Esophagus muscularis mucosa (tissue), 4 donors: ENCODE measurements around the gene CNPY3. TPM values are rescaled to one million over a fixed set of nuclear protein-coding genes. Genes with fewer than 3 reads are reported as not detected.

ENCODE experiments used
- DNase-seq: peaks from one replicate; pipeline ENCODE4 v3.0.0-alpha.2; 2017; ENCODE audit errors: extremely low spot score
- H3K27ac ChIP-seq, 4 donors: fragments of 200-600 bp; sonication (generic); replicated peaks in 1 of 4; 1 replicate in 3 of 4; 2 replicates in 1 of 4; pipeline ENCODE4 v1.5.1; 2016 to 2019; ENCODE audit warnings: mild to moderate bottlenecking in 1 of 4
- H3K27me3 ChIP-seq, 4 donors: fragments of 200-600 bp; sonication (generic); one replicate each; pipeline versions ENCODE4 v1.5.1 to v1.6.0; 2016 to 2019
- H3K36me3 ChIP-seq, 4 donors: fragments of 200-600 bp; sonication (generic); one replicate each; pipeline ENCODE4 v1.5.1; 2016 to 2019
- H3K4me1 ChIP-seq, 4 donors: fragments of 200-600 bp; sonication (generic); one replicate each; pipeline ENCODE4 v1.5.1; 2016 to 2019
- H3K4me3 ChIP-seq, 4 donors: fragments of 200-600 bp; sonication (generic); 1 replicate in 2 of 4; 2 replicates in 2 of 4; pipeline ENCODE4 v1.5.1; 2016 to 2019; ENCODE audit warnings: mild to moderate bottlenecking in 4 of 4, moderate library complexity in 1 of 4
- H3K9me3 ChIP-seq, 4 donors: fragments of 200-600 bp; sonication (generic); 1 replicate in 3 of 4; 2 replicates in 1 of 4; pipeline ENCODE4 v1.5.1; 2016 to 2019
- EP300 ChIP-seq: sonication (generic); formaldehyde crosslinking; IDR thresholded peaks from one replicate; pipeline ENCODE4 v1.6.1; 2017; ENCODE audit warnings: antibody characterized with exemption
- POLR2A ChIP-seq: fragments of 450-650 bp; IDR thresholded peaks from one replicate; pipeline ENCODE4 v1.6.1; 2017; ENCODE audit warnings: antibody characterized with exemption, moderate library complexity, mild to moderate bottlenecking, low read depth
- POLR2AphosphoS5 ChIP-seq, 2 donors: sonication (generic); formaldehyde crosslinking; IDR thresholded peaks; one replicate each; pipeline ENCODE4 v1.6.1; 2017; ENCODE audit warnings: antibody characterized with exemption in 2 of 2
- WGBS: methylation state at CpG from one replicate; pipeline ENCODE4 v1.1.5; 2018; 5-methylcytosine and 5-hydroxymethylcytosine counted together
- intact Hi-C: fragments of 100-400 bp; cut with DNase I; formaldehyde crosslinking; loops from one replicate; pipeline ENCODE4 v1.15.1; 2023
- total RNA-seq, 4 donors: library from RNA; depleted of rRNA; stranded (reverse); fragments of >200 nt; gene quantifications; one replicate each; pipeline versions ENCODE4 v1.1.0 to v1.2.1, GENCODE V29; 2016
- TF ChIP-seq, protein P1 (sequence below), 3 experiments: fragments of 200-600 bp in 2 of 3; fragments of 450-650 bp in 1 of 3; sonication (generic) in 2 of 3; IDR thresholded peaks; one replicate each; pipeline ENCODE4 v1.5.1; 2017 to 2019; ENCODE audit warnings: antibody characterized with exemption in 3 of 3, mild to moderate bottlenecking in 2 of 3, moderate library complexity in 1 of 3

CNPY3 gene
- total RNA-seq, 4 donors from 2014 or later: 24.5 to 39.6 (median 34.3) TPM

DNA sequence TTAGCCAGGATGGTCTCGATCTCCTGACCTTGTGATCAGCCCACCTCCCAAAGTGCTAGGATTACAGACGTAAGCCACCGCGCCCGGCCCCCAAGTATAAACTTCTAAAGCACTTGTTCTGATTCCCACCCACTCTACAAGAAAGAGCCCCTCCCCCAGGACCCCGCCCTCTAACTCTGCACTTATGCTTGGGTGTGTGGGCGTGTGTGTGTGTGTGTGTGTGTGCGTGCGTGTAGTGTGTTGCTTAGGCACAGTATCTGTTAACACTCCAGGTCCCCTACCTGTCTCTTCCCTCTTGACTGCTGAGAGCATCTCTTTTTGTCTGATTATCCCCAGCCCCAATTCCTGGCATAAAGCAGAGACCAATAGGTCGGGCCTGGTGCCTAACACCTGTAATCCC lies 19.4 kb upstream of the CNPY3 start:
- H3K27me3 ChIP-seq: peaks cover 0 to 37% (median 2%) of the 10 kb centered on the region in 4 donors
- peaks cover 6 to 11% (median 8%) of the 10 kb centered on the region in 4 donors for H3K4me1 ChIP-seq
- no peaks in the 10 kb centered on the region for H3K36me3 ChIP-seq
- H3K4me3 ChIP-seq: no peak overlapping the region
- TF ChIP-seq POLR2A (no peak), POLR2AphosphoS5 (IDR thresholded peaks at IDR 0.05) (no peak), EP300 (no peak)
- TF ChIP-seq, protein P1, sequence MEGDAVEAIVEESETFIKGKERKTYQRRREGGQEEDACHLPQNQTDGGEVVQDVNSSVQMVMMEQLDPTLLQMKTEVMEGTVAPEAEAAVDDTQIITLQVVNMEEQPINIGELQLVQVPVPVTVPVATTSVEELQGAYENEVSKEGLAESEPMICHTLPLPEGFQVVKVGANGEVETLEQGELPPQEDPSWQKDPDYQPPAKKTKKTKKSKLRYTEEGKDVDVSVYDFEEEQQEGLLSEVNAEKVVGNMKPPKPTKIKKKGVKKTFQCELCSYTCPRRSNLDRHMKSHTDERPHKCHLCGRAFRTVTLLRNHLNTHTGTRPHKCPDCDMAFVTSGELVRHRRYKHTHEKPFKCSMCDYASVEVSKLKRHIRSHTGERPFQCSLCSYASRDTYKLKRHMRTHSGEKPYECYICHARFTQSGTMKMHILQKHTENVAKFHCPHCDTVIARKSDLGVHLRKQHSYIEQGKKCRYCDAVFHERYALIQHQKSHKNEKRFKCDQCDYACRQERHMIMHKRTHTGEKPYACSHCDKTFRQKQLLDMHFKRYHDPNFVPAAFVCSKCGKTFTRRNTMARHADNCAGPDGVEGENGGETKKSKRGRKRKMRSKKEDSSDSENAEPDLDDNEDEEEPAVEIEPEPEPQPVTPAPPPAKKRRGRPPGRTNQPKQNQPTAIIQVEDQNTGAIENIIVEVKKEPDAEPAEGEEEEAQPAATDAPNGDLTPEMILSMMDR (IDR thresholded peaks at IDR 0.05): no peak
- no peak overlapping the region for H3K27ac ChIP-seq
- WGBS: 91% methylated on average over 10 of the region's 10 CpGs
- H3K9me3 ChIP-seq: no peaks in the 10 kb centered on the region
- intact Hi-C loops: loop anchor here (10.0 kb wide), 1 partner anchor 105 kb away; the partner anchor contains the start of genes KLHDC3 and MEA1
- DNase-seq: no peak

DNA sequence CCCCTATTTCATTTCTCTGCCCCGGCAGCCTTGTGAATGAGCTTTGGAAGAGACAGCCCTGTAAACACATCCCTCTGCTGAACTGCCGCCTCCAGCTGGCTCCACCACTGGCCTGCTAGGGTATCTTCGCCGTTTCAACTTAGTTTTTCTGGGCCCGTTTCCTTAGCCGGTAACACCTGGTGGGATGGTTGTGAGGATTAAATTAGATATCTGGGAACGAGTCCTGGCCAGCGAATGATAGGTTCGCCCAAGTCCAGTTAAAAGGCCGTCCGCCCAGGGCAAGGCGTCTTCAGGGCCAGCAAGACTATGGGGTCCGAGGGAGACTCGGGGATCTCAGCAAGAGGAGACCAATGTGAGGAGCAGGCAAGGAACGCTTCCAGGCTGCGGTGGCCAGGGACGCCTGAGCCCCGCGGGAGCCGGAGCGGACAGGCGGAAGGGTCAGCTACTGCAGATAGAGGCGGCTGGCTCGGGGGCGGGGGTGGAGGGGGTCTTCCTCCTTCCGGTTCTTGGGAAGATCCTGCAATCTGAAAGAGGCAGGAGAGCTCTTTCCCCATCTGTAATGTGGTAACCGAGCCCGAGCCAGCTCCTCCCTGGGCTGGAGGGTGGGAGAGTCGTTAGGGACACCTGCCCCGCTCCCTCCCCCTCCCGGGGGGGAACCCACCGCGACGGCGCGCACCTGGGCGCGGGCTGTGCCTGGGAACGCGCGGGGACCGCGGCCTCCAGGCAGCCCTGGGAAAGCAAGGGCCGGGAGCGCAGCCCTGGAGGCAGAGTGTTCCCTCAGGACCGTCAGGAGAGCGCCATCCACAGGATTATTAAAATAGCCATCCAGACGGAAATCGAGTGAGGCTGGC lies 17.9 kb upstream of the CNPY3 start:
- no peak for TF ChIP-seq EP300
- no peak for TF ChIP-seq POLR2AphosphoS5 (IDR thresholded peaks at IDR 0.05)
- TF ChIP-seq POLR2A: no peak
- TF ChIP-seq, protein P1 (IDR thresholded peaks at IDR 0.05): no peak
- intact Hi-C loops: no loop called here
- 16% methylated on average over 30 of the region's 49 CpGs for WGBS

DNA sequence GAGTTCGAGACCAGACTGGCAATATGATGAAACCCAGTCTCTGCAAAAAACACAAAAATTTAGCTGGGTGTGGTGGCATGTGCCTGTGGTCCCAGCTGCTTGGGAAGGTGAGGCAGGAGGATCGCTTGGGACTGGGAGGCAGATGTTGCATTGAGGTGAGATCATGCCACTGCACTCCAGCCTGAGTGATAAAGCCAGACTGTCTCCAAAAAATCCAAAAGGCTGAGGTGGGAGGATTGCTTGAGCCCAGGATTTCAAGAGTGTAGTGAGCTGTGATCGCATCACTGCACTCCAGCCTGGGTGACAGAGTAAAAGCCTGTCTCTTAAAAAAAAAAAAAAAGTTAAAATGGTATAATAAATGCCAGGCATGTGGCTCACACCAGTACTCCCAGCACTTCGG lies 14.7 kb upstream of the CNPY3 start:
- Histone ChIP-seq H3K4me1 (peaks cover 6 to 11% (median 8%) of the 10 kb centered on the region in 4 donors), H3K27ac (no peak overlapping the region), H3K36me3 (no peaks in the 10 kb centered on the region), H3K9me3 (no peaks in the 10 kb centered on the region), H3K27me3 (peaks cover 0 to 48% (median 2%) of the 10 kb centered on the region in 4 donors), H3K4me3 (no peak overlapping the region)
- DNase-seq: no peak
- 86% methylated on average over 4 of the region's 4 CpGs for WGBS
- no peak for TF ChIP-seq EP300
- TF ChIP-seq, protein P1 (IDR thresholded peaks at IDR 0.05): no peak
- TF ChIP-seq POLR2AphosphoS5 (IDR thresholded peaks at IDR 0.05): no peak
- TF ChIP-seq POLR2A: no peak
- intact Hi-C loops: no loop called here

More for the DNA sequence above, 17.9 kb upstream of the CNPY3 start:
- Histone ChIP-seq H3K4me3 (peak overlapping the region; percentile 32 to 50 (median 39)), H3K27me3 (peaks cover 0 to 48% (median 2%) of the 10 kb centered on the region in 4 donors), H3K27ac (no peak overlapping the region), H3K9me3 (no peaks in the 10 kb centered on the region), H3K36me3 (no peaks in the 10 kb centered on the region), H3K4me1 (peaks cover 6 to 11% (median 8%) of the 10 kb centered on the region in 4 donors)
- no peak for DNase-seq

DNA sequence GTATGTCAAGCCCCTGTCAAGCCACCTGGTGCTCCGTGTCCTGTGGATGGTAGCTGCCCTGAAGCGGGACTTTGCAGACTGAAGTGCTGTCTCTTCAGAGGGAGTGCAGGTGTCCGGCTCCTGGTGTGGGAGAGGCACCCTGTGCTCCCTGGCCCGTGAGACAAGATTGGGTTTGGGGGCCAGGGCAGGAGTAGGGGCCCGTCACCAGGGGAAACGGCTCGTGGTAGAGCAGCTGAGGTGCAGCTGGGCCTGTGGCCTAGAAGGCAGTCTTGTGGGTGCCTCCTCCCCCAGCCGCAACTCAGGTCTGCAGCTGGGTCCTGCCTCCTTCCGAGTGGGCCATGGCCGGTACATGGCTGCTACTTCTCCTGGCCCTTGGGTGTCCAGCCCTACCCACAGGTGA lies 13.5 kb upstream of the CNPY3 start, which contains the start of gene PTCRA:
Gene PTCRA (plus strand): TSS at position 322 of the 400 bp plus-strand sequence. CDS start 17 bp downstream, at position 339.
- no peak for DNase-seq
- TF ChIP-seq EP300: no peak
- TF ChIP-seq, protein P1 (IDR thresholded peaks at IDR 0.05): no peak
- no peak for TF ChIP-seq POLR2A
- TF ChIP-seq POLR2AphosphoS5 (IDR thresholded peaks at IDR 0.05): no peak
- intact Hi-C loops: no loop called here

More for the DNA sequence above, 13.5 kb upstream of the CNPY3 start, which contains the start of gene PTCRA:
- Histone ChIP-seq H3K4me3 (no peak within 1 kb of the TSS), H3K4me1 (peaks cover 6 to 11% (median 8%) of the 10 kb centered on the region in 4 donors), H3K27me3 (peaks cover 0 to 48% (median 2%) of the 10 kb centered on the region in 4 donors), H3K27ac (no peak within 1 kb of the TSS), H3K36me3 (no peaks in the 10 kb centered on the region), H3K9me3 (no peaks in the 10 kb centered on the region)
- WGBS: 75% methylated on average over 8 of the region's 10 CpGs
